ENCODE data around the gene SULT2B1. TPM values are rescaled to one million over a fixed set of nuclear protein-coding genes. Genes with fewer than 3 reads are reported as not detected.

The SULT2B1 gene
- total RNA-seq, 4 donors from 2014 or later = 0.93 to 3.9 (median 1.0) TPM; not detected in 1

DNA sequence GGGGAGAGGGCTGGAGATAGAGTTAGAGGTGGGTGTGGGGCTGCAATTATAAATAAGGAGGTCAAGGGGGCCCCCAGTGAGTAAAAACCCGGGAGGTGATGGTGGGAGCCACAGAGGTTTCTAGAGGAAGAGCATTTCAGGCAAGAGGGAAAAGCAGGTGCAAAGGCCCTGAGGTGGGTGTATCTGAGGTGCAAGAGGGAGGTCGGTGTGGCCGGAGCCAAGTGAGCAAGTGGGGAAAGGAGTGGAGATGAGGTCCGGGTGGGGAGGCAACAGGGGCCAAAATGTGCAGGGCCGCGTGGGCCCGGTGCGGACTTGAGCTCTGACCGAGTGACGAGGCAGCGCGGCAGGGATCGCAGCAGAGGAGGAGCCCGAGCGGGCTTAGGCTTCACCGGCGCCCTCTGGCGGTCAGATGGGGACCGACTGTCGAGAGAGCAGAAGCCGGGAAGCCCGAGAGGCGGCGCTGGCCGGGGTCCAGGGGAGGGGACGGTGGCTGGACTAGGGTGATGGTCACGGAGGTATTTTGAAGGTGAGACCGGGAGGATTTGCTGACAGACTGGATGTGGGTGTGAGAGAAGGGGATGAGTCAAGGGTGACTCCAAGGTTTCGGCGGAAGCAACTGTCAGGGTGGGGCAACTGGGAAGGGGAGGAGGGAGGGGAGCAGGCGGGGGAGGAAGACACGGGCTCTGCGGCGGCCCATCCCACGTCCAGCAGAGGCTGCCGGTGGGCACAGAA is 36.9 kb downstream of the SULT2B1 start:
- peak; percentile 89 for ATAC-seq
- H3K27me3 ChIP-seq = no peaks in the 10 kb centered on the region
- H3K36me3 ChIP-seq = no peaks in the 10 kb centered on the region
- peak overlapping the region; percentile 15 to 47 for H3K4me3 ChIP-seq
- peaks cover 0 to 18% (median 4%) of the 10 kb centered on the region in 3 donors for H3K4me1 ChIP-seq
- peak overlapping the region in 2 of 4 donors; percentile 19 to 74 for H3K27ac ChIP-seq
- no peaks in the 10 kb centered on the region for H3K9me3 ChIP-seq
- TF ChIP-seq, protein P1, sequence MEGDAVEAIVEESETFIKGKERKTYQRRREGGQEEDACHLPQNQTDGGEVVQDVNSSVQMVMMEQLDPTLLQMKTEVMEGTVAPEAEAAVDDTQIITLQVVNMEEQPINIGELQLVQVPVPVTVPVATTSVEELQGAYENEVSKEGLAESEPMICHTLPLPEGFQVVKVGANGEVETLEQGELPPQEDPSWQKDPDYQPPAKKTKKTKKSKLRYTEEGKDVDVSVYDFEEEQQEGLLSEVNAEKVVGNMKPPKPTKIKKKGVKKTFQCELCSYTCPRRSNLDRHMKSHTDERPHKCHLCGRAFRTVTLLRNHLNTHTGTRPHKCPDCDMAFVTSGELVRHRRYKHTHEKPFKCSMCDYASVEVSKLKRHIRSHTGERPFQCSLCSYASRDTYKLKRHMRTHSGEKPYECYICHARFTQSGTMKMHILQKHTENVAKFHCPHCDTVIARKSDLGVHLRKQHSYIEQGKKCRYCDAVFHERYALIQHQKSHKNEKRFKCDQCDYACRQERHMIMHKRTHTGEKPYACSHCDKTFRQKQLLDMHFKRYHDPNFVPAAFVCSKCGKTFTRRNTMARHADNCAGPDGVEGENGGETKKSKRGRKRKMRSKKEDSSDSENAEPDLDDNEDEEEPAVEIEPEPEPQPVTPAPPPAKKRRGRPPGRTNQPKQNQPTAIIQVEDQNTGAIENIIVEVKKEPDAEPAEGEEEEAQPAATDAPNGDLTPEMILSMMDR (IDR thresholded peaks at IDR 0.05) = peak in 3 of 4 experiments; percentile 92 to 96 (median 94)
- no peak for TF ChIP-seq POLR2A (IDR thresholded peaks at IDR 0.05)
- TF ChIP-seq POLR2AphosphoS5 (IDR thresholded peaks at IDR 0.05) = peak; percentile 14
- TF ChIP-seq EP300 (IDR thresholded peaks at IDR 0.05) = no peak
- WGBS, 2 donors (ENCODE audit: low coverage in 1 of 2) = 8 to 14% methylated on average over 14 to 25 of the region's 36 CpGs

DNA sequence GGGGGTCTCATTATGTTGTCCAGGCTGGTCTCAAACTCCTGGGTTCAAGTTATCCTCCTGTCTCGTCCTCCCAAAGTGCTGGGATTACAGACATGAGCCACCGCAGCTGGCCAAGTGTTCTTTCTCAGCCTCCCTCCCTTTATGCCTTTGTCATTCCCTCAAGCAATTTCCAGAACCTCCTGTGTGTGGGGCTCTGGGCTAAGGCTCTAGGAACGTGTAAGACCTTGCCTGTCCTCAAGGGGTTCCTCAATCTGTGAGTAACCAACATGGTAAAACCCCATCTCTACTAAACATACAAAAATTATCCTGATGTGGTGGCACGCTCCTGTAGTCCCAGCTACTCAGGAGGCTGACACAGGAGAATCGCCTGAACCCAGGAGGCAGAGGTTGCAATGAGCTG is 39.0 kb downstream of the SULT2B1 start:
- H3K27me3 ChIP-seq = no peaks in the 10 kb centered on the region
- WGBS, 2 donors (ENCODE audit: low coverage in 1 of 2) = 60 to 93% methylated on average over 1 to 3 of the region's 5 CpGs
- H3K36me3 ChIP-seq = no peaks in the 10 kb centered on the region
- TF ChIP-seq POLR2A (IDR thresholded peaks at IDR 0.05) (no peak), EP300 (IDR thresholded peaks at IDR 0.05) (no peak), POLR2AphosphoS5 (IDR thresholded peaks at IDR 0.05) (no peak)
- TF ChIP-seq, protein P1 (IDR thresholded peaks at IDR 0.05) = no peak
- H3K4me3 ChIP-seq = no peak overlapping the region
- peaks cover 0 to 11% (median 4%) of the 10 kb centered on the region in 3 donors for H3K4me1 ChIP-seq
- no peak overlapping the region for H3K27ac ChIP-seq
- H3K9me3 ChIP-seq = no peaks in the 10 kb centered on the region
- ATAC-seq = no peak

DNA sequence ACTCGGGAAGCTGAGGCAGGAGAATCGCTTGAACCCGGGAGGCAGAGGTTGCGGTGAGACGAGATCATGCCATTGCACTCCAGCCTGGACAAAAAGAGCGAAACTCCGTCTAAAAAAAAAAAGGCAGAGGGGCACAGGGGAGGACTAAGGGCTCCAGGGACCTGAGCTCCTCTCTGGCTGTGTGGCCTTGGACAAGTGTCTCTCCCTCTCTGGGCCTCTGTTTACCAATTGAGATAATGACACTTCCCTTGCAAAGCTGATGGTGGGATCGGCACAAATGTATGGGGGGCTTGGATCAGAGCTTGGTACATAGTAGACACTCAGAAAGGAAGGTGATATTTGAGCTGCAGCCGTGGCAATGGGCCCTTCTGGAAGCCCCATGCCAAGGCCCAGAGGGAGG is 43.2 kb downstream of the SULT2B1 start:
- no peak overlapping the region for H3K4me3 ChIP-seq
- no peaks in the 10 kb centered on the region for H3K9me3 ChIP-seq
- ATAC-seq = no peak
- no peaks in the 10 kb centered on the region for H3K36me3 ChIP-seq
- 89% methylated on average over 6 of the region's 9 CpGs; no CpG with 5 or more reads in 1 of the 2 donors for WGBS, 2 donors (ENCODE audit: low coverage in 1 of 2)
- no peak overlapping the region for H3K27ac ChIP-seq
- no peak for TF ChIP-seq POLR2A (IDR thresholded peaks at IDR 0.05)
- no peak for TF ChIP-seq POLR2AphosphoS5 (IDR thresholded peaks at IDR 0.05)
- no peak for TF ChIP-seq EP300 (IDR thresholded peaks at IDR 0.05)
- TF ChIP-seq, protein P1 (IDR thresholded peaks at IDR 0.05) = no peak
- H3K4me1 ChIP-seq = no peaks in the 10 kb centered on the region
- peaks cover 23% of the 10 kb centered on the region for H3K27me3 ChIP-seq

DNA sequence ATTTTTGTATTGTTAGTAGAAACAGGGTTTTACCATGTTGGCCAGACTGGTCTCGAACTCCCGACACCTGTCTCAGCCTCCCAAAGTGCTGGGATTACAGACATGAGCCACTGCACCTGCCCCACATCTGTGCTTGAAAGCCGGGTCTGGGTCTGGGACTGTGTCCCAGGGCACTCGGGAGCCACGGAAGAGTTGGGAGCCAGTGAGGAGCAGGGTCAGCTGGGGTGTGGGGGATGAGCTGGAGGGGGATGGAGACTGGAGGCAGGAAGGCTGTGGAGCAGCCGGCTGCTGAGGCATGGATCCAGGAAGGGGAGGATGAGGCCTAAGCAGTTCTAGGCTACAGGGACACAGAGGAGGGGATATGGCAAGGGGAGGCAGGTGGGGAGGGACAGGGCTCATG is 43.9 kb downstream of the SULT2B1 start:
- ATAC-seq = no peak
- H3K27ac ChIP-seq = no peak overlapping the region
- 34 to 50% methylated on average over 1 to 2 of the region's 6 CpGs for WGBS, 2 donors (ENCODE audit: low coverage in 1 of 2)
- H3K36me3 ChIP-seq = no peaks in the 10 kb centered on the region
- TF ChIP-seq POLR2A (IDR thresholded peaks at IDR 0.05) = no peak
- TF ChIP-seq, protein P1 (IDR thresholded peaks at IDR 0.05) = no peak
- TF ChIP-seq EP300 (IDR thresholded peaks at IDR 0.05) = no peak
- TF ChIP-seq POLR2AphosphoS5 (IDR thresholded peaks at IDR 0.05) = no peak
- peaks cover 25% of the 10 kb centered on the region for H3K27me3 ChIP-seq
- no peak overlapping the region for H3K4me3 ChIP-seq
- no peaks in the 10 kb centered on the region for H3K9me3 ChIP-seq
- no peaks in the 10 kb centered on the region for H3K4me1 ChIP-seq

DNA sequence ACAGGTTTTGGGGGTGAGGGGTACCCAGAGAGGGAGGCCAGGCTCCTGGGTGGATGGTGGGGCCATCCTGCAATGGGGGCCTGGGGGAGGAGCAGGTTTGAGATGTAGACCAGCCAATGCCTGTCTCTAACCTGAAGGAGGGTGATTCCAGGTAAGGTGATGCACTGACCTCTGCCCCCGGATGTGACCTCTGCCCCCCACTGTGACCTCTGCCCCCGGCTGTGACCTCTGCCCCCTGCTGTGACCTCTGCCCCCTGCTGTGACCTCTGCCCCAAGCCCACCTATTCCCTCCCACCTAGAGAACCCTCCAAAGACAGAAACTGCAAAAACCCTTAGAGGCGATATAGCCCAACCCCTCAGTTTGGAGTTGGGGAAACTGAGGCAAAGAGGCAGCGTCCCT is 44.3 kb downstream of the SULT2B1 start:
- no peak for TF ChIP-seq POLR2A (IDR thresholded peaks at IDR 0.05)
- no peak for TF ChIP-seq EP300 (IDR thresholded peaks at IDR 0.05)
- no peak for TF ChIP-seq POLR2AphosphoS5 (IDR thresholded peaks at IDR 0.05)
- TF ChIP-seq, protein P1 (IDR thresholded peaks at IDR 0.05) = no peak
- no CpG with 5 or more reads among the region's 4 CpGs for WGBS, 2 donors (ENCODE audit: low coverage in 1 of 2)
- no peak overlapping the region for H3K4me3 ChIP-seq
- H3K36me3 ChIP-seq = no peaks in the 10 kb centered on the region
- no peak for ATAC-seq
- no peak overlapping the region for H3K27ac ChIP-seq
- peaks cover 25% of the 10 kb centered on the region for H3K27me3 ChIP-seq
- H3K9me3 ChIP-seq = no peaks in the 10 kb centered on the region
- H3K4me1 ChIP-seq = no peaks in the 10 kb centered on the region
